ENCODE measurements around the gene ANKRD37. TPM values are rescaled to one million over a fixed set of nuclear protein-coding genes. Genes with fewer than 3 reads are reported as not detected.

ANKRD37 gene
- total RNA-seq, 1 donor from 2014 or later: 18.3 TPM

- peaks cover 27% of the 10 kb centered on the region for H3K36me3 Mint-ChIP-seq (ENCODE audit: low read depth)
- no peaks in the 10 kb centered on the region for H3K9me3 Mint-ChIP-seq (ENCODE audit: low read depth)
- H3K4me1 Mint-ChIP-seq (ENCODE audit: low read depth): peaks cover 9% of the 10 kb centered on the region
- TF ChIP-seq, protein P1, sequence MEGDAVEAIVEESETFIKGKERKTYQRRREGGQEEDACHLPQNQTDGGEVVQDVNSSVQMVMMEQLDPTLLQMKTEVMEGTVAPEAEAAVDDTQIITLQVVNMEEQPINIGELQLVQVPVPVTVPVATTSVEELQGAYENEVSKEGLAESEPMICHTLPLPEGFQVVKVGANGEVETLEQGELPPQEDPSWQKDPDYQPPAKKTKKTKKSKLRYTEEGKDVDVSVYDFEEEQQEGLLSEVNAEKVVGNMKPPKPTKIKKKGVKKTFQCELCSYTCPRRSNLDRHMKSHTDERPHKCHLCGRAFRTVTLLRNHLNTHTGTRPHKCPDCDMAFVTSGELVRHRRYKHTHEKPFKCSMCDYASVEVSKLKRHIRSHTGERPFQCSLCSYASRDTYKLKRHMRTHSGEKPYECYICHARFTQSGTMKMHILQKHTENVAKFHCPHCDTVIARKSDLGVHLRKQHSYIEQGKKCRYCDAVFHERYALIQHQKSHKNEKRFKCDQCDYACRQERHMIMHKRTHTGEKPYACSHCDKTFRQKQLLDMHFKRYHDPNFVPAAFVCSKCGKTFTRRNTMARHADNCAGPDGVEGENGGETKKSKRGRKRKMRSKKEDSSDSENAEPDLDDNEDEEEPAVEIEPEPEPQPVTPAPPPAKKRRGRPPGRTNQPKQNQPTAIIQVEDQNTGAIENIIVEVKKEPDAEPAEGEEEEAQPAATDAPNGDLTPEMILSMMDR (IDR thresholded peaks at IDR 0.05): no peak
- no peak overlapping the region for H3K4me3 Mint-ChIP-seq (ENCODE audit: unreplicated experiment)
- DNase-seq (ENCODE audit: low spot score): no peak
- H3K27ac Mint-ChIP-seq (ENCODE audit: unreplicated experiment): no peak overlapping the region
- H3K27me3 Mint-ChIP-seq (ENCODE audit: low read depth): no peaks in the 10 kb centered on the region
These were observed 24.9 kb upstream of the ANKRD37 start for GRCh38 chr4:185371702-185372101.

DNA sequence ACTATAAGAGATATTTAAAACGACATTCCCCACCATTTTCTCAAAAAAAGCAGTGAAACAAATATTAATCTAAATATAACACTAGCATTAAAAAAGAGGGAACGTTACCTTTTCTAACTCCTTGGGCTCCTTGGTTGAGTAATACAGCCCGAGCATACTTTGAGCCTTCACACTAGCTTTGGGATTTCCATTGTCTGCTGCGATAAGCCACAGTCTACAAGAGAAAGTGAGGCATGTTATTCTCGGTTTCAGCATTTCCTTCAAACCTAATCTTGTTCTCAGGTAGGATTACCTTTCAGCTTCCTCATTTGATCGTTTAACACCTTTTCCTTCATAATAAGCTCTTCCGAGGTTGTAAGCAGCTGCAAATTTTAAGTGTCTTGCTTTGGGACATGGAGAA lies 22.6 kb upstream of the ANKRD37 start:
- Mint-ChIP-seq H3K9me3 (ENCODE audit: low read depth) (peaks cover 3% of the 10 kb centered on the region), H3K4me1 (ENCODE audit: low read depth) (peaks cover 9% of the 10 kb centered on the region), H3K4me3 (ENCODE audit: unreplicated experiment) (no peak overlapping the region), H3K27me3 (ENCODE audit: low read depth) (no peaks in the 10 kb centered on the region), H3K36me3 (ENCODE audit: low read depth) (peaks cover 33% of the 10 kb centered on the region), H3K27ac (ENCODE audit: unreplicated experiment) (no peak overlapping the region)
- TF ChIP-seq, protein P1 (IDR thresholded peaks at IDR 0.05): no peak
- no peak for DNase-seq (ENCODE audit: low spot score)

DNA sequence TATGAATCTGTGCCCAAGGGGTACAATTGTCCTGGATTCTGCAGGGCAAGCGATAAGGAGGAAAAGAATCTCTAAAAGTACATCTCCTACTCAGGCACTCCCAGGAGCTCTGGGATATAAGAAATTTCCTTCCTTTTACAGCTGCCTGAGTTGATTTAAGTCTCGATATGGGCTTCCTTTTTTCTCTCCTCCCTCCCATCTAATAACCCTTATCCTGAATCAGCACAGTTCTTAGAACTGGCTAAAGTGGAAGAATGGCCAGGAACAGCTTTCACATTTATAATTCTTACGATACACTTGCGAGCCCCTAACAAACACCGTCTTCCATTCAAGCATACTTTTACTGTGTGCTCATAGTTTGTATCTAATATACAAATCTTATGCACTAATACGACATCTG lies 22.1 kb upstream of the ANKRD37 start:
- Mint-ChIP-seq H3K4me1 (ENCODE audit: low read depth) (peaks cover 5% of the 10 kb centered on the region), H3K27me3 (ENCODE audit: low read depth) (no peaks in the 10 kb centered on the region)

GRCh38 chr4:185378264-185378663 lies 18.4 kb upstream of the ANKRD37 start:
- TF ChIP-seq, protein P1 (IDR thresholded peaks at IDR 0.05): no peak
- Mint-ChIP-seq H3K27ac (ENCODE audit: unreplicated experiment) (no peak overlapping the region), H3K36me3 (ENCODE audit: low read depth) (peaks cover 38% of the 10 kb centered on the region), H3K9me3 (ENCODE audit: low read depth) (peaks cover 14% of the 10 kb centered on the region), H3K4me1 (ENCODE audit: low read depth) (peaks cover 2% of the 10 kb centered on the region), H3K4me3 (ENCODE audit: unreplicated experiment) (no peak overlapping the region), H3K27me3 (ENCODE audit: low read depth) (no peaks in the 10 kb centered on the region)
- DNase-seq (ENCODE audit: low spot score): no peak

More for the DNA sequence above, 22.1 kb upstream of the ANKRD37 start:
- H3K4me3 Mint-ChIP-seq (ENCODE audit: unreplicated experiment): no peak overlapping the region
- no peak for DNase-seq (ENCODE audit: low spot score)
- peaks cover 35% of the 10 kb centered on the region for H3K36me3 Mint-ChIP-seq (ENCODE audit: low read depth)
- peaks cover 3% of the 10 kb centered on the region for H3K9me3 Mint-ChIP-seq (ENCODE audit: low read depth)
- TF ChIP-seq, protein P1 (IDR thresholded peaks at IDR 0.05): no peak
- no peak overlapping the region for H3K27ac Mint-ChIP-seq (ENCODE audit: unreplicated experiment)

DNA sequence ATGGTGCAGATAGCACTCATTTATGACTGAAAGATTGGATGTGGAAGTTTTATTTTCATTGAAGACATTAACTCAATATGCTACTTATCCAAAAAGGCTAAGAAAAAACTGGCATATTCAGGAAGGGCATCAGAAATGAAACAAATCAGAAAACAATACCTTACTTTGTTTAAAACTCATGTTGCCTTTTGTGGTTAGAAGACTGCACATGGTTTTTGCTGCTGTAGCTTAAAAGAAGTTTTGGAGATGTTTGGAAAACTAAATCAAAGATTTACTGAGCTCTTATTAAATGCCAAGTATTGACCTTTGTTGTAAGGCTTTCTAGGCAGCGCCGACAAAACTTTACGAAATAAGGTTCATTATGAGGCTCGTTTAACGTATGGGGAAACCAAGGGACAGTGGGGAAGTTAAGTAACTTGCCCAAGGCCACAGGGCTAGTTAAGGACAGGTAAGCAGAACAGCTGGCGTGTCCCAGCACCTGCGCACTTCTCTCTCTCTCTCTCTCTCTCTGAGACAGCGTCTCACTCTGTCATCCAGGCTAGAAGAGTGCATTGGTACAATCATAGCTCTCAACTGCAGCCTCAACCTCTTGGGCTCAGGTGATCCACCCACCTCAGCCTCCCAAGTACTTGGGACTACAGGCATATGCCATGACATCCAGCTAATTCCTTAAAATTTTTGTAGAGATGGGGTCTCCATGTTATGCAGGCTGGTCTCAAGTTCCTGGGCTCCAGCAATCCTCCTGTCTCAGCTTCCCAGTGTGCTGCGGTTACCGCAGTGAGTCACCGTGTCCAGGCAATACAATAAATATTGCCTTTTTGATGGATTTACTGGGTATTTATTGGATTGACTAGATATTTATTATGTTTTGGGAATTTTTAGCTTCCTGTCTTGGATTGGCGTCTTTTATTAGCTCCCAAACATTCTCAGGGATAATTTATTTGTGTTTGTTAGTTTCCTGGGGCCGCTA lies 17.0 kb upstream of the ANKRD37 start:
- Mint-ChIP-seq H3K27ac (ENCODE audit: unreplicated experiment) (no peak overlapping the region), H3K36me3 (ENCODE audit: low read depth) (peaks cover 38% of the 10 kb centered on the region), H3K4me1 (ENCODE audit: low read depth) (peaks cover 12% of the 10 kb centered on the region), H3K27me3 (ENCODE audit: low read depth) (no peaks in the 10 kb centered on the region), H3K4me3 (ENCODE audit: unreplicated experiment) (no peak overlapping the region), H3K9me3 (ENCODE audit: low read depth) (peaks cover 14% of the 10 kb centered on the region)
- TF ChIP-seq, protein P1 (IDR thresholded peaks at IDR 0.05): no peak
- DNase-seq (ENCODE audit: low spot score): no peak

Measured in chondrocyte (in vitro differentiated cells).